Left ventricle myocardium inferior (tissue), 1 donor: ENCODE measurements around the gene ATP10D. TPM values are rescaled to one million over a fixed set of nuclear protein-coding genes. Genes with fewer than 3 reads are reported as not detected.

Experiments used
- DNase-seq: peaks from one replicate; pipeline ENCODE4 v3.0.0-alpha.2; 2020
- H3K27ac ChIP-seq: fragments of 200-600 bp; replicated peaks from 2 replicates; pipeline ENCODE4 v1.8.0; 2021
- H3K27me3 ChIP-seq: fragments of 200-600 bp; 2 replicates; pipeline ENCODE4 v1.8.0; 2021; ENCODE audit warnings: low read depth
- H3K36me3 ChIP-seq: fragments of 200-600 bp; 2 replicates; pipeline ENCODE4 v1.8.0; 2021
- H3K4me1 ChIP-seq: fragments of 200-600 bp; 2 replicates; pipeline ENCODE4 v1.8.0; 2021
- H3K4me3 ChIP-seq: fragments of 200-600 bp; 2 replicates; pipeline ENCODE4 v1.8.0; 2021; ENCODE audit warnings: mild to moderate bottlenecking, moderate library complexity
- H3K9me3 ChIP-seq: fragments of 200-600 bp; replicated peaks from 2 replicates; pipeline ENCODE4 v1.8.0; 2021
- CTCF ChIP-seq: fragments of 200-600 bp; IDR thresholded peaks from 2 replicates; pipeline ENCODE4 v1.8.0; 2021; ENCODE audit warnings: antibody characterized with exemption, mild to moderate bottlenecking, borderline replicate concordance
- intact Hi-C: fragments of 100-400 bp; cut with micrococcal nuclease; formaldehyde crosslinking; loops from one replicate; pipeline ENCODE4 v1.11.0; 2022
- total RNA-seq: library from RNA; stranded (reverse); fragmentation: NEBNext Ultra II Directional; extraction: Animal tissue kit (Norgen Biotek cat#: 25700); gene quantifications from one replicate; pipeline ENCODE4 v1.2.1, GENCODE V29; 2021
- donor health status: DM: no; HTN: yes; CAD: no; lungs with severe emphysema.

Gene ATP10D
- total RNA-seq, 1 donor from 2014 or later: 10.3 TPM

- Histone ChIP-seq H3K36me3 (no peaks in the 10 kb centered on the region), H3K27me3 (no peaks in the 10 kb centered on the region), H3K27ac (no peak overlapping the region), H3K4me1 (no peaks in the 10 kb centered on the region), H3K9me3 (no peaks in the 10 kb centered on the region), H3K4me3 (no peak overlapping the region)
- DNase-seq: no peak
- intact Hi-C loops: no loop called here
- TF ChIP-seq CTCF: no peak
These were observed 14.0 kb upstream of the ATP10D start for GRCh38 chr4:47471064-47471463.

- no peaks in the 10 kb centered on the region for H3K27me3 ChIP-seq
- no peaks in the 10 kb centered on the region for H3K9me3 ChIP-seq
- no peak overlapping the region for H3K27ac ChIP-seq
- H3K4me3 ChIP-seq: no peak overlapping the region
- H3K36me3 ChIP-seq: no peaks in the 10 kb centered on the region
- DNase-seq: no peak
- intact Hi-C loops: no loop called here
- no peak for TF ChIP-seq CTCF
- H3K4me1 ChIP-seq: no peaks in the 10 kb centered on the region
These were observed 13.5 kb upstream of the ATP10D start for GRCh38 chr4:47471591-47471990.

GRCh38 chr4:47473141-47473750 is 11.8 kb upstream of the ATP10D start:
- Histone ChIP-seq H3K4me1 (no peaks in the 10 kb centered on the region), H3K4me3 (no peak overlapping the region), H3K36me3 (no peaks in the 10 kb centered on the region), H3K27me3 (no peaks in the 10 kb centered on the region), H3K27ac (no peak overlapping the region), H3K9me3 (no peaks in the 10 kb centered on the region)
- TF ChIP-seq CTCF: no peak
- intact Hi-C loops: no loop called here
- no peak for DNase-seq

- intact Hi-C loops: no loop called here
- TF ChIP-seq CTCF: no peak
- no peaks in the 10 kb centered on the region for H3K27me3 ChIP-seq
- H3K36me3 ChIP-seq: no peaks in the 10 kb centered on the region
- no peak for DNase-seq
- H3K27ac ChIP-seq: no peak overlapping the region
- H3K4me1 ChIP-seq: no peaks in the 10 kb centered on the region
- H3K4me3 ChIP-seq: no peak overlapping the region
- H3K9me3 ChIP-seq: no peaks in the 10 kb centered on the region
These were observed 10.3 kb upstream of the ATP10D start for GRCh38 chr4:47474799-47475198.

- Histone ChIP-seq H3K27me3 (no peaks in the 10 kb centered on the region), H3K4me3 (no peak overlapping the region), H3K9me3 (no peaks in the 10 kb centered on the region), H3K27ac (no peak overlapping the region), H3K4me1 (no peaks in the 10 kb centered on the region), H3K36me3 (no peaks in the 10 kb centered on the region)
- DNase-seq: no peak
- intact Hi-C loops: no loop called here
- TF ChIP-seq CTCF: no peak
These were observed 9.7 kb upstream of the ATP10D start for GRCh38 chr4:47475411-47475810.

GRCh38 chr4:47478804-47479203 is 6.3 kb upstream of the ATP10D start:
- intact Hi-C loops: no loop called here

More at GRCh38 chr4:47478804-47479203, 6.3 kb upstream of the ATP10D start:
- DNase-seq: no peak
- Histone ChIP-seq H3K36me3 (no peaks in the 10 kb centered on the region), H3K4me1 (no peaks in the 10 kb centered on the region), H3K4me3 (no peak overlapping the region), H3K9me3 (no peaks in the 10 kb centered on the region), H3K27ac (no peak overlapping the region), H3K27me3 (no peaks in the 10 kb centered on the region)
- no peak for TF ChIP-seq CTCF
